NCI-H128 (cell line): ENCODE results near the gene CRACR2A.

Experiments
- DNase-seq: peaks from one replicate; lab custom pipeline; 2025; ENCODE audit not compliant: unreplicated experiment; lab: John Stamatoyannopoulos, UW

CRACR2A gene

GRCh38 chr12:3598896-3599860, 153.7 kb downstream of the CRACR2A start:
- no peak for DNase-seq

DNA sequence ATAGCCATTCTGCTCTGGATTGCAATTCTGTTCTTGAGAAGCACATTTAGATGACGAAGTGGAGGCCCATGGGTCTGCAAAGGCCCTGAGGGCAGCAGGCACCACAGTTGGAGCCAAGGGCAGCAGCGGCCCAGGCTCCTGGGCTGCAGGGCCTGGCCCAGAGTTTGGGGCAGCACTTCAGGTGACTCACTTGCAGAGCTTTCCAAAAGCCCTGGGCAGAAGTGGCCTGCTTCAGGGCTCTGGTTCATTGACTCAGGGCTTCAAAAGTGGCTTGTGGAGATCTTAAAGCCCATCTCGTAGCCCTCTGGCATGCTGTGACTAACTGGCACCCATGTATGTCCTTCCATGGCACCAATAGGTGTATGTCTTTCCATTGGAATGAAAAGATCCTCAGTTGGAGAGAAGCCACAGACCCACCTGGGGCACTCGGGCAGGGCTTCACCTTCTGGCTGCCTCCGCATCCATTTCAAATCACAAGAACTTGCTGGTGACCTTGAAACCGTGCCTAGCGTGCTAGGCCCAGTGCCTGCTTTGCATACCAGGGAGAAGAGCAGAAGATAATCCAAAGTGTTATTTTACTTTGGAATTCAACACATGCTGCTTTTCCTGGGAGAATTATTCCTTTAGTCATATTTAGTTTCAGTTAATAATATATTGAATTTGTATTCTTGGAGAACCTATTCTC, 155.2 kb downstream of the CRACR2A start:
- no peak for DNase-seq

DNA sequence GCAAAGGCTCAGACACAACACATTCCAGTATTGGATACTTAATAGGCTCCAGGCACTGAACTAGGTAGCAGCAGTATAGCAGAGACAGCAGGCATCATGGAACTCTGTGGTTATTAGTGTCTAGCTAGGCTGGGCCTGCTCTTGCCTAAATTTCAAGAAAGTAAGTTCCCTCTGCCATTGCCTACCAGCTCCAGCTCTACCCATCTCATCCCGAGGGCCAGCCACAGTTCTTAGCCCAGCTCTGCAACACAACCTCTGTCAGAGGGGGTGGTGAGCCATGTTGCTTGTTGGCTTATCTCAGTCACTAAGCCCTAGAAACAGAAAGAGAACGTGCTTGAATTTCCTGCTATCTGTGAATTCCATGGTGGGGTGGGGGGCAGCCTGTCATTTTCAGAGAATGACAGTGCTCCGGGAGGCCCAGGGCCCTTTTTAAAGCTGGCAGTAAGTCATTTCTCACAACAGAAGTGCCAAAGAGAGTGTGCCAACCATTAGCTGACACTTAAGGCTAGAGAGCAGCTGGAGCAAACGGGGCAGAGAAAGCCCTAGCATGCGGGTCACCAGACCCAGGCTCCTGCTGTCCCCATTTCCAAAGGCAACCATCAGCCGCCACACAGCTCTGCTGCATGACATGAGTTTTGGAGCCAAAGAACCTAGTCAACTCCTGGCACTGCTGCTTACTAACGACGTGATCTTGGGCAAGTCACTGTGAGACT, 156.1 kb downstream of the CRACR2A start:
- no peak for DNase-seq

DNA sequence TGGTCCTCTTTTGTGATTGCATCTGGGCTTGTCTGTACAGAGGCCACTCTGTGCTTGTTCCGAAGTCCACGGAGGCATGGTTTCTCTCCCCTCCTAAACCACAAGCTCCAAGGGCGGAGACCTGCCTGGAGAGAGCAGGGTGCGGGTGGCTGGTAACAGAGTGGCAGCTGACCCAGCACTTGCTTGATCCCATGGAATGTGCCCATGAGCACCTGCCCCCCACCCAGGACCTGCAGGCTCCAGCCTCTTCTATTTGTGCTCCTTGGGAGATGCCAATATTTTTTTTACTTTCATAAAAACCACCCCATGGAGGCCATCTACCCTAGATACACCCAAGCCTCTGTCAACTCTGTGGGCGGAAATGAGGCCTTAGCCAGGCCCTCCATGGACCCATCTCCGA, 157.2 kb downstream of the CRACR2A start:
- DNase-seq: no peak

- no peak for DNase-seq
Measured at GRCh38 chr12:3594966-3595365, 157.9 kb downstream of the CRACR2A start.

GRCh38 chr12:3593906-3594483, 158.9 kb downstream of the CRACR2A start:
- no peak for DNase-seq

DNA sequence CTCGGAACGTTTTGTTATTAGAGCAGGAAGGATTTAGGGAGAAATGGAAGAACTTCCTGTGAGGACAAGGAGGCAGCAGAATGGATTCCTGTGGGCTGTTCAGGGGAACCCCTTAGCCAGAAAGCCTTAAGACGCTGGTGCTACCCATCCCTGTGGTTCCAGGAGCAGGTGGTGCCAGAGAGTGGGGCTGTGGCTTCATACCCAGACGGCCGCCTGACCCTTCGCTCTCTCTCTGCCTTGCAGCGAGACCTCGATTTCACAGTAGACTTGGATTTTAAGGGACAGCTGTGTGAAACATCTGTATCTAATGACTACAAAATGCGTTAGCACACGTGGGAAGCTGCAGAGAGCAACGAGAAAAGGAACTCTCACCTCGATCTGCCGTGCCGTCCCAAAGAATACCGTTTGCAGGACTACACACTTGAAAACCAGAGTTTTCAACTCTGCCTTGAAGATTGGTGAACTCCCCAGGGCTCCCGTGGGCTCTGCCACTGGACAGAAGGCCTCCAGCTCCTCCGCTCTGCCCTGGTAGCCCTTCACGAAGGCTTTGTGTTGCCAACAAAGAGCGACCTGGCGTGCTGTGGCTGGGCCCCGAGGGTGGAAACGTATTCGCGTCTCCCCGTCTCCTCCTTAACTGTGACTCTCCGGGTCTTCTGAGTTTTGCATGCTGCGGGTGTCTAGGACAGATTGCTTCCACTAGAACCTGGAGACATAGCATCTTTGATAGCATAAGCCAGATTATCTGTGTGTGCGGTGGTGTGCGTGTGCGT, 159.9 kb downstream of the CRACR2A start:
- DNase-seq: no peak

DNA sequence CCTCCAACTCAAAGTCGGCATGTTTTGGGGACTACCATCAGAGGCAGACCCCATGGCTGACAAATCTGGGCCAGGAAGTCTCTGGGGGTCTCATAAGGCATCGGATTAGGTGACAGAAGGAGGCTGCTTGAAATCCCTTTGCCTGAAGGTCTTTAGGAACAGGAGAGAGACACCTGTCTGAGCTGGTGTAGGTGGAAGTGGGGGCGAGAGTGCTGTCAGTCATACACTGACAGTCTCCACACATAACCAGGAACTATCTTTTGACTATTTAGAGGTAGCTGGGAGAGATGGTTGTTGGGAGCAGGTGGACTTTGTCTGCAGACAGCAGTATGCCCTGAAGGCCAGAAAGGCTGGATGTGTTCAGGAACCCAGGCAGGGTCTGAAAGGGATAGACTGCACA, 163.2 kb downstream of the CRACR2A start:
- DNase-seq: no peak

GRCh38 chr12:3587402-3588013, 165.4 kb downstream of the CRACR2A start:
- peak; percentile 15 for DNase-seq

- no peak for DNase-seq
Measured at GRCh38 chr12:3583656-3584334, 169.1 kb downstream of the CRACR2A start.

DNA sequence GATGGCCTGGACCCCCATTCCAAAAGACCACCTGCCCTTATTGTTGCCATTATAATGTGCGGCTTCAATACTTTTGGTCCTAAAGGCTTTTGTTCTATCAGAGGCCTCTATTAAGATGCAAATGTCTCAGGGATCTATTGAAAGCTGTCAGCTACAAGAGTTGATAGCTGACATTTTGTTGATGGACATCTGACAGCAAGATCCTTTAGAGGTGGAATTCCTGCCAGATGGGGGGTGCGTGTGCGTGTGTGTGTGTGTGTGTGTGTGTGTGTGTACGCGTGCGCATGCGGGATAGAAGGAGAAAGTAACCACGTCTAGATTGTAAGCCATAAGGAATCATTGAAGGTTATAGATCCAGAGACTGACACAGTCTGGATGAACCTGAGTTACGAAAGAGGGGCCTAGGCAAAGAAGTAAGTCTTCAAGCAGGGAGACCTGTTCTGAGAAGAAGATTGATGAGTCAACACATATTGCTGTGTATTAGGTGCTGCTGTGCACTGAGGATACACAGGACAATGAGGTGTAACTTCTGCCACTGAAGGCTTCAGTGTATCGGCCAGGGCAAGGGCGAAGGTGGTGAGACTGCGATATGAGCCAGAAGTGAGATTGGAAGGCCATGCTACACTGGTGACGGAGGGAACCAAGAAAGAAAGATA, 172.7 kb downstream of the CRACR2A start:
- no peak for DNase-seq

- no peak for DNase-seq
Measured at GRCh38 chr12:3579446-3580093, 173.3 kb downstream of the CRACR2A start.

DNA sequence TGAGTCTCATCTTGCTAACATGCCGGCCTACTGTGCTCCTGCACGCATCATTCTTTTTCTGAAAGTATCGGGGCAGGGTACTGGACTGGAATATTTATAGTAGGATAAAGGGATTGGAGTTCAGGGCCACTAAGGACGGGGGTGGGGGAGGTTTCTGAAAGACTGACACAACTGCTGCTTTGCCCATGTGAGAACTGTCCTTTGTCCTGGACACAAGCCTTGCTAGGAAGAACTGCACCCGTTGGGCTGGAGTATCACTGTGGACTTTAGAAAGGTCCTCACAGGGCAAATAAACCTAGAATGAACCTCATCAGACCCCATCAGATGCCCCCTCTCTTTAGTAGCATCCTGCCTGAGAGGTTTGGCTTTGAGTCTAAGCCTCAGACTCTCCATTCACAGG, 174.4 kb downstream of the CRACR2A start:
- no peak for DNase-seq

GRCh38 chr12:3576891-3577290, 176.0 kb downstream of the CRACR2A start:
- DNase-seq: no peak

DNA sequence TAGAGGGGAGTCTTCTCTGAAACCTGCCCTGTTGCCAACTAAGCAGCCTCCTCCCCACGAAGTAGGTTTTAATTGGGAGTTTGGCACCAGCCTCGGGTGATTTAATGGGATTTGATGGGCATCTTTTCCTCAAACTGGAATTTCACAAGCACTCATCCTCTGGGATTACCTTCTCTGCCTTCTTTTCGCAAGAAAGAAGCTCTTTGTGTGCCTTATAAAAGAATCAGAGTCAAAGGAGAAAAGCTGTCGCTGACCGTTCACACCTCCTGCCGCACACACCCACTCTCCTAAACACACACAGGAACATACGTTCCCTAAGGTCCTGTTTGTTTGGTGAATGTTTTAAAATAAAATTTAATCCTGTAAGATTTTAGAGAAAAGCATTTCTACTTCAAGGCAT, 177.9 kb downstream of the CRACR2A start:
- no peak for DNase-seq

DNA sequence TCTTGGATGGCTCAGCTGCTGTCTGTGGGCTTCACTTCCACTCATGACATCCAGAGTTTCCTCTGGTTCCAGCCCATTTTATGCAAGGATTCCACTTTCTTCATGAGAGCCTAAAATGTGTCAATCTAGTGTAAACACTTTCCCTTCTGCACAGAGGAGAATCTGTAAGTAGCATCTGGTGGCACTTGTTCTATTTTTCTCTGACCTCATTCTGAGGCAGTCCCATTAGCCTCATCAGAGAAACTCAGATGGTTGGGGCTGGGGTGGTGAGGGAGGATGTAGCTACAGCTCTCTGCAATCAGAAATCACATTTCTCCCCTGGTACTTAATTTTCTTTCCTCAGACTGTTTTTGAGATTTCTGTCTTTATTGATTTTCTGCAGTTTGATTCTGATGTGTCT, 180.3 kb downstream of the CRACR2A start:
- no peak for DNase-seq

- no peak for DNase-seq
Measured at GRCh38 chr12:3571724-3572123, 181.2 kb downstream of the CRACR2A start.

DNA sequence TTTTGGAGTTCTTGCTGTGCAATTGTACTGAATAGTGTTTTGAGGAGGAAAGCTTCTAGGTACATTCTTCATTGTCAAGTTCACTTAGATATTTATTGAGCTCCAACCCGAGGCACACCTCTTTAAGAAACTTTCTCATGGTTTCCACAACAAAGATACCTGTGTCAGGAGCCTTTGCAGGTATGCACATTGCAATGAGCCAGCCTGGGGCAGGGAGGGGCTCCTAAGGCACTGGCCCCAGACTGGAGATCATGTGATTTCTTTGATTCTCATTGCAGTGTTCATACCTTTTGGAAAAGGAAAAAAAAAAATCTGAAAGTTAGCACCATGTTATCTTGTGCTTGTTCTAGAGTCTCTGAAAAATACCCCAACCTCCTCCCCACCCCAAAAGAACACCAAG, 181.6 kb downstream of the CRACR2A start:
- no peak for DNase-seq

DNA sequence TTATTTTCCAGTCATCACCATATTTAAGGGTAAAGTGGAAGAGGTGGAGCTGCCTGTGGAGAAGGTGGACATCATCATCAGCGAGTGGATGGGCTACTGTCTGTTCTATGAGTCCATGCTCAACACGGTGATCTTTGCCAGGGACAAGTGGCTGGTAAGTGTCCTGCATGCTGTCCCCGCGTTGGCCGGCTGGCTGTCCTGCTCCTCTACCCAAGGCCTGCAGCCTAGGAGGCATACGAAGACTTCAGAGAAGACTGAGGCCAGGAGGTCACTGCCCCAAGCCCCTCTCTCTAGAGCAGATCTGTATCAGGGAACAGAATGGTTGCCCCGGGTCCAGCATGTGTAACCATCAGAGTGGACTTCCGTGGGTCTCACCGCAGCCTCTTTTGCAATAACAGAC, 184.2 kb downstream of the CRACR2A start:
- no peak for DNase-seq
